Fibroblast of upper back skin (primary cell): ENCODE data around the gene C6orf132.
"Not testable (repeated sequence)": the region's sequence is repeated elsewhere in the genome, so short reads cannot be mapped to it uniquely, and the experiment has no call there.

ENCODE experiments used
- DNase-seq: peaks from one replicate; pipeline ENCODE4 v3.0.0-alpha.2; 2013

The C6orf132 gene

GRCh38 chr6:42158631-42159030 lies 16.2 kb upstream of the C6orf132 start:
- no peak for DNase-seq

DNA sequence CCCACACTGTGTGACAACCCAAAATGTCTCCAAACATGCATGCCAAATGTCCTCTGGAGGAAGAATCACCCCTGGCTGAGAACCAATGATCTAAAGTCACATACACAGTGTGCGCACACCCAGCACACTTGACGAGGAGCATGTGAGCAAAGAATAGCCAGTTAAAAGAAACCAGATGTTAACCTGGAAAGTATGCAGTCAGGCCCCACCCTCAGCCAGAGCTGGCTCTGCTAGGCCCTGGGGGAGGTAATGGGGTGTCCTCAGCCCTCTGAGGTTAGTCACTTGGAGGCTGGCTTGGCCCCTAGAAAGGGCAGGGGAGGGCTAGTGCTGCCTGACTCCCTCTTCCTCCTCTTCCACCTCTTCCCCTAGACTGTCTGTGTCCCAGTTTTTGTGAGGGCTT lies 15.6 kb upstream of the C6orf132 start:
- peak; percentile 63 for DNase-seq

DNA sequence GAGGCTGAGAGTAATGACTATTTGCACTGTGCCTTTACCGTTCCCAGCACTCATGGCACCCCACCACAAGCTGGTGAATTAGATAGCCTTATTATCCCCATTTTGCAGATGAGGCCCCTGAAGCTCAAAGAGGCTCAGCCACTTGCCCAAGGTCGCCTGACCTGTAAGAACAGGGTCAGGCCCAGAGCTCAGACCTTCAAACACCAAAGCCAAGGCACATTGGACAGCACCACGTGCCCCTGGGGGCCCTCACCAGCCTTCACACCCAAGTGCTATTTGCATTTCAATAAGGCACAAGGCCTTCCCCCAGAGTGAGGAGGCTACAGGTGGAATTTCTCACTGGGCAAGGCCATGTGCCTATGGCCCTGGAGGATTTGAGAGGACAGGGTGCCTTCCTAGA lies 14.2 kb upstream of the C6orf132 start:
- no peak for DNase-seq

- no peak for DNase-seq
Measured at GRCh38 chr6:42155293-42155692, 12.9 kb upstream of the C6orf132 start.

GRCh38 chr6:42154461-42155209 lies 12.2 kb upstream of the C6orf132 start:
- DNase-seq: no peak

DNA sequence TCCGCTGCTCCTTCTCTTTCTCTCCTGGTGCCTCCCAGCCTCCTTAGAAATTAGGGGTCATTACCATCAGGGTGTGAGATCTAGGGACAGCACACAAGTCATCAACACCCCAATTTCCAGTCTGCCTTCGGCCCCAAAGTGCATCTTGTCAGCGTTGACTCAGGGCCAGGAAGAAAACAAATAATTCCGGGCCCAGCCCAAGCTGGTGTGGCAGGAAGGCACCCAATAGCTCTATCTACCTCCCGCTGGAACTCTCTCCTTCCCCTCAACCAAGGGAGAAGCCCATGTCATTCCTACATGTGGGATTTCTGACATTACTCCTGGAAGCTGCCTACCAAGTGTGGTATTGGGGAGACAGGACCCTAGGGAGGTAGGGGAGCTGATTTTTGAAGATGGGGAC lies 11.5 kb upstream of the C6orf132 start:
- DNase-seq: no peak

DNA sequence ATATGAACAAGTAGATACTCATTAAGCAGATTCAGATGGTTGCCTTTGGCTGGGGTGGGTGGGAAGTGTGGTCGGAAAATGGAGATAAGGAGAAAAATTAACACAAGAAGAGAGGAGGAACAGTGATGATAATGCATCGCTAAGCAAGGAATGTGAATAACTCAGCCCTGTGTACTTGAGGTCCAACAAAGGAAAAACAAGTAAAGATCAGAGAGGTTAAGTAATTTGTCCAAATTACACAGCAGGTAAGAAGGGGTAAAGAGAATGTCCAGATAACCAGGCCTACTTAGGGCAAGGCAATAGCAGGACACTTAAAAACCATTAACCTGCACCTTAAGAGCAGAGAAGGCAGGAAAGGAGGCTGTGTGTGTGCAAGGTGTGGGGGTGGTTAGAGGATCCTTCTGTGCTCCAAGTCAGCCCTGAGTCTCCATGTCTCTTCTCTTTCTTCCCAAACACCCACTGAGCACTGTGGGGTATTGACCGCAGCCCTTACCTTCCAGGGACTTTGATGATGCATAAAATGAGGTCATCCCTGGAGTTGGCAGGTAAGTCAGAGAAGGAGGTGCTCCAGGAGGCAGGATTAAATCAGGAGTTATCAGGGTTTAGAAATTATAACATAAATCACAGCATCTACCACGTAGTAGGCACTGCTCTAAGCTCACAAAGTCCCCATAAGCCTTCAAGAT lies 10.3 kb upstream of the C6orf132 start:
- DNase-seq: not testable (repeated sequence)

- DNase-seq: no peak
Measured at GRCh38 chr6:42152024-42152423, 9.6 kb upstream of the C6orf132 start.

DNA sequence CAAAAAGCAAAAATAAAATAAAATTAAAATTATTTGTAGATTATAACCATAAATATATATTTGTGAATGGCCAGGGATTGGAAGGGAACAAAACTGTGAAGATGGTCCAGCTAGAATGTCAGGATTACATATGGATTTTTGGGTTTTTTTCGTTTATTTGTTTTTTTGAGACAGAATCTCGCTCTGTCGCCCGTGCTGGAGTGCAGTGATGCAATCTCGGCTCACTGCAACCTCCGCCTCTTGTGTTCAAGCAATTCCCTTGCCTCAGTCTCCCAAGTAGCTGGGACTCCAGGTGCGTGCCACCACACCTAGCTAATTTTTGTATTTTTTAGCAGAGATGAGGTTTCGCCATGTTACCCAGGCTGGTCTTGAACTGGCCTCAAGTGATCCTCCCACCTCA lies 7.8 kb upstream of the C6orf132 start:
- DNase-seq: no peak

DNA sequence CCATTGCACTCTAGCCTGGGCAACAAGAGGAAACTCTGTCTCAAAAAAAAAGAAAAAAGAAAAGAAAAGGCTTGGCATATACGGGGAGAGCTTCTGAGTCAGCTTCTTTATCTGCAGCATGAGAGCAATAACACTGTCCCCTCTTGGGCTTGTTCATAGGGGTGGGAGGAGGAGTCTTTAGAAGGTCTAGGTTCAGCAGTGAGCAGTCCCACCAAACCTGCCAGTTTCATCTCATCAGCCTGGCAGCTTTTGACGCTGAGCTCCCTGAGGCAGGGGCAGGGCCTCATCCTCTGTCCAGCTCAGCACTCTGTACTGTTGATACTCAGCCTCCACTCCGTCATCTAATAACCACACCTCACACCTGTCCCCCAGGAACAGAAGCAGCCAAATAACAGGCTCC lies 5.6 kb upstream of the C6orf132 start:
- no peak for DNase-seq

DNA sequence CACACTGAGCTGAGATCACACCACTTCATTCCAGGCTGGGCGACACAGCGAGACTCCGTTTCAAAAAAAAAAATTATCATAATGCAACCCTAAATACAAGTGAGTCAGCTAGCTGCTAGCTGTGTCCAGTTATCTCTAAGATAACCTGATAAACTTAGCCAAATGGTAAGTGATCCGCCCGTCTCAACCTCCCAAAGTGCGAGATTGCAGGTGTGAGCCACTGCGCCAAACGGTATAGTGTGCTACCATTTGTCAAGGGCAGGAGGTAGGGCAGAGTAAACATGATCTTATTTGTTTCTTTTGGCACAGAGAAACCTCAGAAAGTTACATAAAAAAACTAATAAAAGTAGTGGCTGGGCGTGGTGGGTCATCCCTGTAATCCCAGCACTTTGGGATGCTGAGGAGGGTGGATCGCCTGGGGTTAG lies 4.7 kb upstream of the C6orf132 start:
- DNase-seq: no peak

DNA sequence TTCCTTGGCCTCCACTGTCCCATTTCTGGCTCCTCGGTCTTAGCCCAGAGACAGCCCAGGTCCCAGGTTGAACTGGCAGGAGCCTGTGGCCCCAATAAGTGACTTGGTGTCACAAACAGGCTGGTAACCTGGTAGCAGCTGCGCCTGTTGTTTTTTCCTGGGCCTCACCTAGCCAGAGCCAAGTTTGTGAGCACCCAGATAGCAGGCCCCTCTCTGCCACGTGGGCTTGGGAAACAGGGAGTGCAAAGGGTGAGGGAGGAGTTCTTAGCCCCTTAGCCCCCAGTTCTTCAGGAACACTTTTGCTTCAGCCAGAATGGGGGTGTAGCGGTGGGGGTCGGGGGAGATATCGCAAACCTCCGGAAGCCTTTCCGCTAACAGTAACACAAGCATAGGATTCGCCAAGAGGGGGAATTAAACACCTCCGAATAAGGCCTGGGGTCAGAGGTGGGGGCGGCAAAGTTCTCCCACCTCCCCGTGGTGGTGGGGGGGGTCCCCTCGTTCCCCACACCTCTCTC lies 760 bp downstream of the C6orf132 start:
- no peak for DNase-seq

DNA sequence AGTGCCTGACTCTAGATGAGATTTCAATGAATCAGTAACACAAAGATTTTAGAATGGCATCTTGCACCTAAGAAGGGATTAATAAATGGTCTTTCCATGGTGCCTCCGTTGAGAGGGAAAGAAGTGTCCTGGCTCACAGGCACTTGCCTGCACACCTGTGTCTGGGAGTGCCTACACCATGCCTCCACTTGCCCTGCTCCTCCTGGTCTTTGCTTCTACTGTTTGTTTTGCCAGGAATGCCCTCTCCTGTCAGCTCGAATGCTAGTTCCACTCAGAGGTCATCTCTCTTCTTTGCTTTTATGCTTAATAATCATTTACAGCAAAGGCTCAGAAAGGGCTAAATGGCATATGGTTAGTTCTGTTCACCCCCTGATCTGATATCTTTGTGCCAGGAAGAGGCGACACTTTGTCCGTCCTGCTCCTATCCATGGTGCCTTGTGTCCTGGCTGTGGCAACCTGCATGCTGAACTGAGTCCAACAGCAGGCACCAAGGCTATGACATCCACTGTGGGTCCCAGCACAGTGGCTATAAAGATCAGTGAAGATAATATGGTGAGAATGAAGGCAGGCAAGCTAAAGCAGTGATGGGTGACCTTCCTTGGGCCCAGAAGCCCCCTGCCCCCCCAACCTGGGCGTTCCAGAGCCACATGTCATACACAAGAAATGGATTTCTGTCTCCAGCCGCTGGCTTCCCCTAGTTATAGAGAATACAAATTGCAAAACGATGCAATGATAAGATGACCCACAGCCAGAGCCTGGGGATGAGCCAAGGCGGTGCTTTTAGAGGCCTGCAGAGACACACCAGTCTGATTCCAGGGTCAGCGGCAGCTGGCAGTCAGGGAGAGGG lies 1.4 kb downstream of the C6orf132 start:
- no peak for DNase-seq

DNA sequence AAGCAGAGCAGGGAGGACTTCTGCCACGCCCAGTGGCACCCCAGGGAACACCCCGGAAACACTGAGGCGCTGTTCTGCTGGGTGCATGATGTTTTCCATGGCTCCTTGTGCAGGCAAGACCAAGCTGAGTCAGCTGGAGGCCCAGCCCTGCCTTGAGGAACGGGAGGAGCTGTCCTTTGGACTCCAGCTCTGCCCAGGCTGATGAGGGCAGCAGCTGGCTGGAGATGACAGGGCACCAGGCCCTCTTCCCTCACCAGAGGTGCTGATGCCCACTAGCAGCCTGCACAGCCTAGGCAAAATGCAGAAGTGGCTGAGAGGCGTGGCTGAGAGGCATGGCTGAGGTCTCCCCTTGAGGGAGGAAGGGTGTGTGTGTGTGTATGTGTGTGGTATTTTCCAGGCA lies 2.4 kb downstream of the C6orf132 start:
- no peak for DNase-seq

DNA sequence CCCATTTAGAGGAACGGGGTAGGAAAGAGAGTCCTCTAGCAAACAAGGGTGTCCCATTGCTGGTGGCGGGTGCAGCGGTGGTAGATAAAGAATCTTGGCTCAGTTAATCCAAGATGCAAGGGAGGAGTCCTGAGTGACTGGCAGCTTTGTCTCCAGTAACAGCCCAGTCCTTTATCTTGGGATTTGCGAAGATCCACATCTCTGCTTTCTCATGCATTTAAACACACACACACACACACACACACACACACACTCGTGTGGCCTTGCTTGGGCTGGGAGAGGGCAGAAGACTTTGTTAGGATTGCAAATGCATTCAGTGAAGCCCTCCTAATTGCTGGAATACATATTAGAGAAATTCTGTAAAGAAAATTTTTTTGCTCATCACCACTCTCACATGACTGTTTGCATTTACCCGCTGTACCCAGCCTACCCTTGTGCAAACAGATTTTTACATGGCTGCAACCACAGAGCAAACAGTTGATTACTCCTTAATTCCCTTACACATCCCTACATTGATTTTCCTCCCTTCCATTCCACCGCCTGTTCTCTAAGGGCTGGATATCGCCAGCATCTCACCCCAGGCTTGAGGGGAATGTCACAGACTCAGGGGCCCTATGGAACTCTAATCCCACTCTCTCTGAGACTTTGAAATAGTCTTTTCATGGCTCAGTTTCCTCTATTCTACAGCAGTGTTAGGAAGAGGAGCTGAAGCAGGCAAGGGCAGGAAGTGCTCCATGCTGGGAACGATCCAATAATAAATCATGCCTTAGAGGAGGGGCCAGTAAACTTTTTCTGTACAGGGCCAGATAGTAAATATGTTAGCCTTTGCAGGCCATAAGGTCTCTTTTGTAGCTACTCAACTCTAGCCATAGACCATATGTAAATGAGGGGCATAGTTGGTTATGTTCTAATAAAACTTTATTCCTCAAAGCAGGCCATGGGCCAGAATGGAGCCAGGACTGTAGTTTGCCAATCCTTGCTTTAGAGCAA lies 3.5 kb downstream of the C6orf132 start:
- no peak for DNase-seq

GRCh38 chr6:42138190-42138589 lies 4.2 kb downstream of the C6orf132 start:
- DNase-seq: no peak

- DNase-seq: no peak
Measured at GRCh38 chr6:42137194-42137753, 5.1 kb downstream of the C6orf132 start.

GRCh38 chr6:42136508-42137193 lies 5.8 kb downstream of the C6orf132 start:
- DNase-seq: peak; percentile 76

DNA sequence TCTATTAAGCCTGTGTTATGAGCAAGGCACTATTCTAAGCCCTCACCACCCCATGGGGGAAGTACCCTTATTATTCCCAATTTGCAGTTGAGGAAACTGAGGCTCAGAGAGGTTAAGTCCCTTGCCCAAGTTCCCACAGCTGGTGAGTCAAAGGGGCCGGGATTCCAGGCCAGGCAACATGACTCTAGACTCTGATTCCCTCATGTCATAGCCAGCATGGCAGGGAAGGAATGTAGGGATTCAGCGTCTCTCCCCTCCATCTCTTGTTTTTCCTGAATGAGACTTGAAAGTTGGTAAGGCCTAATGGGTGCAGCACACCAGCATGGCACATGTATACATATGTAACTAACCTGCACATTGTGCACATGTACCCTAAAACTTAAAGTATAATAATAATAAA lies 6.7 kb downstream of the C6orf132 start:
- DNase-seq: no peak

DNA sequence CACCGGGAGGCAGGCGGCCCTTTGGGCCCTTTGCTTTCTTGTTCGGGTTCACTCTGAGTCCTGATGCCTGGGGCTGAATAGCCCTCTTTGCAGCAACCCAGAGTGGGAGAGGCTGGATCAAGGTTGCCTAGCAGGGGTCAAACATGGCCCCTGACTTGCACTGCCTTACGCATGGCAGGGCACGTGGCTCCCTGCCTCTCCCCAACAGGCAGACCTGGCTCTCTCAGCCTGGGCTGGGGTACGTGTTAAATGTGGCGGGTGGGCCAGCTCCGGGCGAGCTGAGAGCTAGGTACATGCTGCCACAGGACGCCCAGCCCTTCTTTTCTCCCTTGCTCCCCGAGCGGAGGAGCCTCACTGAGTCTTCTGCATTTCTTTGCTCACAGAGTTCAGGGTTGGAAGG lies 7.3 kb downstream of the C6orf132 start:
- DNase-seq: no peak

GRCh38 chr6:42133926-42134325 lies 8.5 kb downstream of the C6orf132 start:
- DNase-seq: no peak
